Measurements from ENCODE around the gene RCAN2.
"Not testable (repeated sequence)": the region's sequence is repeated elsewhere in the genome, so short reads cannot be mapped to it uniquely, and the experiment has no call there.

The RCAN2 gene

GRCh38 chr6:46333481-46333880, 157.8 kb downstream of the RCAN2 start:
- DNase-seq (ENCODE audit: low spot score), result no peak

DNA sequence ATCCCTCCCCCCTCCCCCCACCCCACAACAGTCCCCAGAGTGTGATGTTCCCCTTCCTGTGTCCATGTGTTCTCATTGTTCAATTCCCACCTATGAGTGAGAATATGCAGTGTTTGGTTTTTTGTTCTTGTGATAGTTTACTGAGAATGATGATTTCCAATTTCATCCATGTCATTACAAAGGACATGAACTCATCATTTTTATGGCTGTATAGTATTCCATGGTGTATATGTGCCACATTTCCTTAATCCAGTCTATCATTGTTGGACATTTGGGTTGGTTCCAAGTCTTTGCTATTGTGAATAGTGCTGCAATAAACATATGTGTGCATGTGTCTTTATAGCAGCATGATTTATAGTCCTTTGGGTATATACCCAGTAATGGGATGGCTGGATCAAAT, 158.8 kb downstream of the RCAN2 start:
- not testable (repeated sequence) for DNase-seq (ENCODE audit: low spot score)

- no peak for DNase-seq (ENCODE audit: low spot score)
Measured at GRCh38 chr6:46331461-46331860, 159.8 kb downstream of the RCAN2 start.

DNA sequence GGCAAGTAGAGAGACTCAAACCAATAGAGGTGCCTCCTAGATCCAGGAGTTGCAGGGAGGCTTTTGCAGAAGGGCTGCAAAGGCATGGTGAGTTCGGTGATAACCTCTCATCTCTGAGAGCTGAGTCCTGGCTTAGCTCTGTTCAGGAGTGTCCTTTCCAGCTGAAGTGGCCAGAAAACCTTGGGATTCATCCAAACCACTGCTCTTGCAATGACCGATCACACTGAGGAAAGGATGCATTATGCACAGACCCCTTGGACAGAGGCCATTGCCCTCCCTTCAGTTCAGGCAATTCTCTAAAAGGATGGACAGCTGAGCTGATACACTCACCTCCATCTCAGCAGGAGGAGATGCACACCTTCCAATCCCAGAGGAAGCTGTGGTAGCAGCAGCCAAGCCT, 161.7 kb downstream of the RCAN2 start:
- peak; percentile 46 for DNase-seq (ENCODE audit: low spot score)

DNA sequence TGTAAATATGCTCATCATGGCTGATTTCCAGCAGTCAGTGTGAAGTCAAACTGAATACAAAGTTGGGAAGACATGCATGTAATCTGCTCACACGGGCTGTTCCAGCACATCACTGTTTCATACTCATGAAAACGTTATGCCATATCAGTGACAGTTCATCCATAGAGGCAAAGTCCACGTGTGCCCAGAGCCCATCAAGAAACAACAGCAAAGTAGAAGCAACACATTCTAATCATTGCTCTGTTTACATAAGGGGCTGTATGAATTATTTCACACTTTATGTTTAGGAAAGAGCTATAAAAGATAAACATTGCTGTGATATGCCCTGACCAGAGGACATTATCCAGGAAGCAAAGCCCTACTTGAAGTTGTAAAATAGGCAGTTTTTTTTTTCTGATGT, 163.5 kb downstream of the RCAN2 start:
- no peak for DNase-seq (ENCODE audit: low spot score)

DNA sequence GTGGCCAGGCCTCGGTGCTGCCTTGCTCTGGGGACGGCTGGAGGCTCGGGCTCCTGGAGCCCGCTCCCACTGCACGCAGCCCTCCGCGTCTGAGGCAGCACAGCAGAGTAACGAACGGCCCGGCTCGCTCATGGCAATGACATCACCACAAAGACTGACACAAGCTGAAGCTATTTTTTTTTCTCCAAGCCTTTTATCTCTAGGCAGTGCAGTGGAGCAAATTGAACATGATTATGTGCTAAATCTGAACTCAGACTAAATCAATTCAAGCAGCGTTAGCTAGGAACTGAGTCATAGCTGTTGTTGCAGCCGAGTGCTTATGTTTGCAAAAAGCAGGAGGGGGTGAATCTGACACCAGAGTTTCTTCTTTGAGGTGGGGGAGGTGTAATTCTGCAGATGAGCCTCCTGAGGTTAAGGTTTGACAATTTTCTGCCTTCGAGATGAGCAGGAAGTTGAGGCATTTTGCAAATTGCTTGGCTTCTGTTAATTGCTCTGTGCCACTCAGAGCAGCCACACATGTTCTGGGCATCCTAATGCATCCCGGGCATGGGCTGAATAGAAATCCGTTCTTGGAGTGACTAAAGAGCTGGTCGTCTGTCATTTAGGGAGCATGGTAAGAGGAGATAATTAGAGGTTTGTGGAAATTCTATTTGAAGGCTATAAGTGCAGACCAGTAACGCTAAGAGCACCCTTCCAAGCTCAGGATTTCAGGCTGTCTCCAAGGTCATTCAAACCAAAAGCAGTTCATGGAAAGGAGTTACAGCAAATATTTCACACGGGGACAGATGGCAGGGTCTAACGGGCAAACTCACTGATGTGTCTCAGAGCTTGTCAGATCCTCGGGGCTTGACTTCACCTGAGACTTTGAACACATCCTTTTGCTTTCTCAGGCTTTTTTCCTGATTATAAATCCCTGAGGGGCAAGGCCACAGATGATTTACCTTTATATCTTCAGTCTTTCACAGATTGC, 165.4 kb downstream of the RCAN2 start:
- peak; percentile 55 for DNase-seq (ENCODE audit: low spot score)

DNA sequence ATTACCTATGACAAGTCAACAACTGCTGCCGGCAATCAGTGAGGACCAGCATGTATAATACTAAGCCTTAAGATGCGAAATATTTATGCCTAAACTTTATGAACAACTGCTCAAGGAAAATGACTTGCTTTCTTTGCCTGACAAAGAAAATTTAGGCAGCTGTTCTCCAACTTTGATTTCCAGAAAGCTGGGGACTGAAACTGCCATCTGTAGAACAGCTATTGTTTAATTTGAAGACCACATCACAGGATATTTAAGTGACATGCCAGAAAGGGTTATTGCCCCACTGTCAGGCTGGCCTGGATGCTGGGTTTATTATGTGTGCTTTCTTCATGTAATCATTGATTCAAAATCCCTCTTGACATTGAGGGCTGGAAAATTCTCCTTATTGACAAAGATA, 166.5 kb downstream of the RCAN2 start:
- DNase-seq (ENCODE audit: low spot score), result no peak

GRCh38 chr6:46323966-46324622, 167.2 kb downstream of the RCAN2 start:
- no peak for DNase-seq (ENCODE audit: low spot score)

- DNase-seq (ENCODE audit: low spot score), result peak; percentile 87
Measured at GRCh38 chr6:46323312-46323965, 167.8 kb downstream of the RCAN2 start.

GRCh38 chr6:46320505-46320904, 170.7 kb downstream of the RCAN2 start:
- no peak for DNase-seq (ENCODE audit: low spot score)

DNA sequence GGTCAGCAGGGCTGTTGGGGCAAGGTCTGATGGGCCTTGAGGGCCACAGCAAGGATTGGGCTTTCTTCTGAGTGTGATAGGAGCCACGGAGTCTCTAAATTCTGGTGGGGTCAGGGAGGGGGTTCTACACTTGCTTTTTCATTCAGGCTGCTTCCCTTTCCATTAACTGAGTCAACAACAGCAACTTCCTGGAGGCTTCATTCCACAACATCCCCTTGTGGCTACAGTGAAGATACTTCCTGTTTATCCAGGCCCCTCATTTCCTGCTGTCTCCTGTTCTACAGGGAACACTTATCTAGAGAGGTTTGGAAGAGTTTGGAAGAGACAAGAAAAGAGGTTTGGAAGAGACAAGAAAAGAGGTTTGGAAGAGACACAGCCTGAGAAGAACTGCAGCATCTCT, 175.7 kb downstream of the RCAN2 start:
- no peak for DNase-seq (ENCODE audit: low spot score)

DNA sequence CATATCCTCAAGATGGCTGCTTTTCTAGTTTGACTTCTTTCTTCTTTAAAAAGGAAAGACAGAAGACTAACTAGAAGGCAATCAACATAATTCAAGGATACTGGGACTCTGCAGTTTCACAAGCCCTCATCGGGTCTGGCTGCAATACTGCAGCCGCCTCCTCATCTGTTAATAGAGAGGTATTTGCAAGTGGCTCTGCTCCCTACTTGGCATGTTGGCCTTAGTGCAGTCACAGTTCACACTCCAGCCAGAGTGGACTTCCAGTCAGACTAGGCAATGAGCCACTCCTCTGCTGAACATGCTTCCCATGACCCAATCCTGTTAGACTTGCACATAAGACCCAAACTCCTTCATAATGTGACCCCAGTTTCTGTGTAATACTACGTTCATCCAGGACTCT, 178.6 kb downstream of the RCAN2 start:
- DNase-seq (ENCODE audit: low spot score), result no peak

DNA sequence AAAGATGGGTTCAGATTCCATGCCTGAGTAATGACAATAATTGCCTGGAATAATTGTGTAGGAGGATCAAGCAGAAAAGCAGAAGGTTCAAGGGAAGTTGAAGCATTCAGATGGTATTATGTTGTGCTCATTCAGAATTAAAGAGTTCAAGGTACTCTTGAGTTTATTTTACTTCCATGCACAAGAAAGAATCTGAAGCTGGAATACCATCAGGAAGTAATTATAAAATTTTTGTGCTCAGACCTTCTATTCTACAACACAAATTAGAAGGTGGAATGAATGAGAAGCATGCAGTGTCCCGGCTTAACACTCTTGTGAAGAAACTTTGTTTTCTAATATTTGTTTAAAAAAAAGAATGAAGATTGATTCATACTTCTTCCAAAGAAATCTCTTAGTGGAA, 181.1 kb downstream of the RCAN2 start:
- DNase-seq (ENCODE audit: low spot score), result peak; percentile 22

GRCh38 chr6:46306431-46306830, 184.8 kb downstream of the RCAN2 start:
- DNase-seq (ENCODE audit: low spot score), result no peak

- no peak for DNase-seq (ENCODE audit: low spot score)
Measured at GRCh38 chr6:46305833-46306232, 185.4 kb downstream of the RCAN2 start.

- no peak for DNase-seq (ENCODE audit: low spot score)
Measured at GRCh38 chr6:46305236-46305635, 186.0 kb downstream of the RCAN2 start.

DNA sequence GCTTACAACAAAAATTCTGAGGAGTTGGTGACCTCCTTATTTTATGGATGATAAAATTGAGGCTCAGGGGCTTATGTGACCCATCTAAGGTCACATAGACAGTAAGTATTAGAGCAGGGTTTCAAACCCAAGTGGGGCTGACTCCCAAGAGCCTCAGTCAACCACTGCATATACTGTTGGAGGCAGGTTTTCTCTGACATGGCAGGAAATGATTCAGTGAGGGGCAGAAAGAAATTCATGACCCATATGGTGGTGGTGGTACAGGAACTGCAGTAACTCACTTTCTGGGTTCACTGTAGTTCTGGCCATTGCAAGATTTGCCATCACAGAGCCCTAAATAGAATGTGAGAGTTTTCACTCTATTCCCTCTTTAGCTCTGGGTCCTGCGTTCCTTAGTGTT, 188.4 kb downstream of the RCAN2 start:
- DNase-seq (ENCODE audit: low spot score), result no peak

- no peak for DNase-seq (ENCODE audit: low spot score)
Measured at GRCh38 chr6:46302176-46302575, 189.1 kb downstream of the RCAN2 start.

- no peak for DNase-seq (ENCODE audit: low spot score)
Measured at GRCh38 chr6:46299253-46299652, 192.0 kb downstream of the RCAN2 start.

- DNase-seq (ENCODE audit: low spot score), result no peak
Measured at GRCh38 chr6:46296586-46296985, 194.7 kb downstream of the RCAN2 start.

DNA sequence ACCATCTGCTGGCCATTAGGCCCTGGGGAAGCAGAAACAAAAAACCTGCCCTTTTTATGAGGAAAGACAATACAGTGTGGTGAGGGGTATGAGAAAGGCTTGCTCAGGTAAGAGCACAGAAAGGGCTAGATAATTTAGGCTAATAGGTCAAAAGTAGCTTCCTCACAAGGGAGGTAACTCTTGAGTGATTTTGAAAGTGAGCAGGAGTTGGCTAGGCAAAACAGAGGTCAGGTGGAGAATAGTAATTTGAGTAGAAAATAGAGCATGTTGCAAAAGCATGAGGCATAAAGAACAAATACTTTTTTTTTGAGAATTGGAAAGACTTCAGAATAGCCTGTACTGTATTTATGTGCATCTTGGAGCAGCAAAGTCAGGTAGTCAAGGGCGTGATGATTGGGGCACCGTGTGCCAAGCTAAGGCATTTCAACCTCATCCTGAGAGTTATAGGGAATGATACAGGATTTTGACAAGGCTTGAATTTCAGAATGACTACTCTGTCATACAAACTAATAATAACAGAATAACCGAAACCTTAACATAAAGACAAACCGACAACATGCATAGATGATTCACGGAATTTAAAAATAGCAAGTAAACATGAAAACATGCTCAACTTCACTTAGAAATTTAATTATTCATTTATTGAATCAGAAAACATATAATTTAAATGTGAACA, 197.5 kb downstream of the RCAN2 start:
- DNase-seq (ENCODE audit: low spot score), result no peak

DNA sequence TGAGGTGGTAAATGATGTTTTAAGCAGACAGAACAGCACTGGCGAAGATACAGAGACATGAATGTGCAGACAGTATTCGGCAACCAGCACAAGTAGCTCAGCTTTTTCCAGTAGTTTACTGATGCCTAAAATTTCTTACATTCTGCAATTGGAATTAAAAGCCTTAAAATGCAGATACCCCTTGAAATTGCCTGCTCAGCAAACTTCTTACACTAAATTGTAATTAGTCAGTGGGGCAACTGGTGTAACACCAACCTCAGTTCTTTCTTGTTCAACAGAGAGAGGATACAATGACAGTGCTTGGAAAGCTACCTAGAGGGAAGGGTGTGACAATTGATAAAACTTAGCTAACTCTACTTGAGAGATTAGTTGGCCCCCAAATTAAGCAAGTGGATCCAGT, 199.4 kb downstream of the RCAN2 start:
- no peak for DNase-seq (ENCODE audit: low spot score)
